Urothelium cell line (cell line): ENCODE measurements around the gene MAML3.
"Not testable (repeated sequence)": the region's sequence is repeated elsewhere in the genome, so short reads cannot be mapped to it uniquely, and the experiment has no call there.

Experiments
- DNase-seq: peaks from one replicate; pipeline ENCODE4 v3.0.0; 2011; ENCODE audit warnings: low spot score, mixed read lengths
- FAIRE-seq: peaks from 2 replicates; lab custom pipeline; 2011; peaks lifted over from hg19 to GRCh38; lab: Jason Lieb, UNC

MAML3 gene

DNA sequence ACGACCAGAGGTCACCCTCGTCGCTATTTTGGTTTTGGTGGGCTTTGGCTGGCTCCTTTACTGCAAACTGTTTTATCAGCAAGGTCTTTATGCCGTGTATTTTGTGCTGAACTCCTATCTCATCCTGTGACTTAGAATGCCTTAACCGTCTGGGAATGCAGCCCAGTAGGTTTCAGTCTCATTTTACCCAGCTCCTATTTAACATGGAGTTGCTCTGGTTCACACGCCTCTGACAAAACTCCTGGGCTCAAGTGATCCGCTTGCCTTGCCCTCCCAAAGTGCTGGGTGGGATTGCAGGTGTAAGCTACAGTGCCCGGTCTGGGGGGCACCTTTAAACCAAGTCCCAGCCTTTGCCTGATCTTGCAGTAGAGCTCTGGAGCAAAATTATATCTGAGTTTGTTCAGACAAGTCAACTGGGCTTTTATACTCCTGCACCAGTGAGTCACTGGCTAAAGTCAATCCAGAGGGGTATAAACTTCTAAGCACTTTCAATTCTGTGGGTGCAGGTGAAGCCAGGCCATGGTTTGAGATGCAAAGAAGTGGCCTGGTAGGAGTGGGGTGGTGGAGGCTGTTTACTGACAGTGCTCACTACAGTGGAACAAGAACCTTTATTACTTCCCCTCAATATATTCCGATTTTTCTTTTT, 438.1 kb downstream of the MAML3 start:
- DNase-seq: no peak
- FAIRE-seq: no peak

DNA sequence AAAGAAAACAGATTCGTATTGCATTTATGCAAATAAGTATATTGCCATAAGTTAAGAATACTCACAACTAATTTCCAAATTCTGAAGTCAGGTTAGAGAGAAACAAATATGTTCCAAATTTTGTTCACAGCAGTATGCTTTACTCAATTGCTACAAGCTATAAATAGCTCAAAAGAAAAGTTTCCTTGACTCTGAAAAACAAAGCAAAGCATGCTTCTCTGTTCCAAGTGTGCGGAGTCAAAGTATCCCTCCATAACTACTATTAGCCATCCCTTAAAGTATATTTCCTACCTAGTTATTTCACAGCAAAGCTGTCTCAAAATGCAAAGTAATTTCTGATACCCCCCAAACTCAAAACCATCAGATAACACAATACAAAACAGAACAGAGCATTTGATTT, 441.1 kb downstream of the MAML3 start:
- no peak for DNase-seq
- FAIRE-seq: no peak

DNA sequence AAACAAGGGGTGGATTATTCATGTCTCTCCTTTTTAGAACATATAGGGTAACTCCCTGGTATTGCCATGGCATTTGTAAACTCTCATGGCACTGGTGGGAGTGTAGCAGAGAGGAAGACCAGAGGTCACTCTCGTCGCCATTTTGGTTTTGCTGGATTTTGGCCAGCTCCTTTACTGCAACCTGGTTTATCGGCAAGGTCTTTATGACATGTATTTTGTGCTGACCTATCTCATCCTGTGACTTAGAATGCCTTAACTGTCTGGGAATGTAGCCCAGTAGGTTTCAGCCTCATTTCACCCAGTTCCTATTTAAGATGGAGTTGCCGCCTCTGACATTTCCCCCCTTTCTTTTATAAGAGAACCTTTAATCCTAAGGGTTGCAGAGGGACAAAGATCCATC, 442.5 kb downstream of the MAML3 start:
- FAIRE-seq (no peak), DNase-seq (no peak)

DNA sequence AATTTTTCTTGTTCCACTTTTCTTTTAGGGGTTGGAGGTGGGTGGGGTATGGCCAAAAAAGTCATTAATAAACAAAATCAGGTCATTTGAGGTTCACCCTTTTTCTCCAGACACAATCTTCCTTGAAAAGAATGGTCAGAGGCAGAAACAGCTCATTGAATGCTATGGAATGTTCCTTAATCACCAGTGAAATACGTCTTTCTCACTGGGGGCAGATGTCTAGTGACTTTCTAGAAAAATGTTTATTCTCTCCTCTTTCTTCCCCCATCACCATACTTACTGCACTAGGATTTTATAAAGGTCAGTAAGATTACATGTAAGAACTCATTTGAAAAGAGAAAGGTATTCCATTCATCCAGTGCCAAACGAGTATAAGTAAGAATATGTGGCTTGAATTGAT, 443.9 kb downstream of the MAML3 start:
- DNase-seq (no peak), FAIRE-seq (no peak)

DNA sequence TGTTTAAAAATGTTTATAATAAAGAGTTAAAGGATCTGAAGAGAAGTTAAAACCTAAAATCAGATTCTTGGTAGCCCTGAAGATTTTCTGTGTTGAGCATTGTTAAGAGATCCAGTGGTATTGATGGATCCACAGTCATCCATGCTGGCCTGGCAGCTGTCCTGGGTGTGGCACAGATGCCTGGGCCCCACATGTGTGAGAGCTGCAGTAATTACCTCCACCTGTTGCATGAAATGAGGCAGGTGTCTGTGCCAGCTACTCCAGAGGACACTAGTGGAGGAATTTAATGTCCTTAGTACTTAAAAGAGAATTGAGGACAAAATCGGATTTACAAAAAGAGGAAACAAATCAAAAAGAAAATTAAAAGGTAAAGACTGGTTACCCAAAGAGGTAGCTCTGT, 444.3 kb downstream of the MAML3 start:
- DNase-seq (no peak), FAIRE-seq (no peak)

DNA sequence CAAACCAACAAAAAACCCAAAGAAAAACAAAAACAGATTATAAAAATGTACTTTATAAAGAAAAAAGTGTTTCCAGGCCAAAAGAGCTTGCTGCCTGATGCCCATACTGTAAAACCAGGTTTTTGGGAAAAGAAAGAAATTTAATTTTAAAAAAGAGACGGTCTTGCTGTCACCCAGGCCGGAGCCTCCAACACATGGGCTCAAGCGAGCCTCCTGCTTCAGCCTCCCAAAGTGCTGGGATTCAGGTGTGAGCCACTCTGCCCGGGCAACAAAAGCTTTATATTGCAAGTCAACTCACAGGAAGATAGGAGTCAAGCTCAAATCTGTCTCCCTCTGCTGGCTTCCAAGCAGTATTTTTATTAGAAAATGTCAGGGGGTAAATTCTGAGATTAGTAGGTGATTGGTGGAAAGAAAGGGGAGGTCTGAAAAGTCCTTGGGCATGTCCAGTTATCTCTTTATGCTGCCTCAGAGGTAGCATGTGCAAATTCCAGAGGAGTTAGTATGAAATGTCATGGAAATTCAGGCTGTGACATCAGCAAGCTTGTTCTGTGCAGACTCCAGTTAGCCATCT, 449.0 kb downstream of the MAML3 start:
- no peak for DNase-seq
- no peak for FAIRE-seq

DNA sequence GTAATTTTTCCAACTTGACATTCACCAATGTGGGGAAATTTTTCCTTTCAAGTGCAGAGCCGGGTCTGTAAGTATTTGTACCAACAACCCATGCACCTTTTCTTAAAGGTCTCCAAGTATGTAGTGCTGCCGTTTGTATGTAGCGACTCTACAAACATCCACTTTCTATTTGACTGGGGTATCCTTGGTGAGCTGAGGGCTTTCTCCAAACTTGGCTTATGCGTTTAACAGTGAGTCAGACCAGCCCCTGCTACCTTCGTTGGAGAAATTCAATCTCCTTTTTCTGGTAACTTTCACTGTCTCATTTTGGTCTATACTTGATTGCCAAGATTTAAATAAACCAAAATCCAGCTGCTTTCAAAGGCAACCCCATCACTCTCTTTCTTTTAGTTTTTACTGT, 453.4 kb downstream of the MAML3 start:
- DNase-seq (no peak), FAIRE-seq (no peak)

DNA sequence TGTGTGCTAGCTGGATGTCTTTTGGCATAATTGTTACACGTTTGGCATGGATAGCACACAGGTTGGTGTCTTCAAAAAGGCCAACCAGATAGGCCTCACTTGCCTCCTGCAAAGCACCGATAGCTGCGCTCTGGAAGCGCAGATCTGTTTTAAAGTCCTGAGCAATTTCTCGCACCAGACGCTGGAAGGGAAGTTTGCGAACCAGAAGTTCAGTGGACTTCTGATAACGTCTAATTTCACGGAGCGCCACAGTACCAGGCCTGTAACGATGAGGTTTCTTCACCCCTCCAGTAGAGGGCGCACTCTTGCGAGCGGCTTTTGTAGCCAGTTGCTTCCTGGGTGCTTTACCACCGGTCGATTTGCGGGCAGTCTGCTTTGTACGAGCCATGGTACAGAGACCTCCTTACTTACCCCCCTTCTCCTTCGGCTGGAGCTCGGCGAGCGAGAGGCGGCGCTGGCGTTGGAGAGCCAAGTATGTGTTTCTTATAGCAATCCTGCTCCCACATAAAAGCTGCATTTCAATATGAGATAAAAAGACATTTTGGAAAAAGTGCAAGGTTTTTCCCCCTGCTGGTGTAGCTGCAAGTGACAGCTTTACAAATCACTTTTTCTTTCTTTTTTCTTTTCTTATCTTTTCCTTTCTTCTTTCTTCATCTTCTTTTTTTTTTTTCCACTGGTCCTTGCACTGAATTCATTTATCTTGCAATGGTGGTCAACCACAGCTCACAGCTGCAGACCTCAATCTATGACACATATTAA, 455.6 kb downstream of the MAML3 start:
- FAIRE-seq, DNase-seq: not testable (repeated sequence)

DNA sequence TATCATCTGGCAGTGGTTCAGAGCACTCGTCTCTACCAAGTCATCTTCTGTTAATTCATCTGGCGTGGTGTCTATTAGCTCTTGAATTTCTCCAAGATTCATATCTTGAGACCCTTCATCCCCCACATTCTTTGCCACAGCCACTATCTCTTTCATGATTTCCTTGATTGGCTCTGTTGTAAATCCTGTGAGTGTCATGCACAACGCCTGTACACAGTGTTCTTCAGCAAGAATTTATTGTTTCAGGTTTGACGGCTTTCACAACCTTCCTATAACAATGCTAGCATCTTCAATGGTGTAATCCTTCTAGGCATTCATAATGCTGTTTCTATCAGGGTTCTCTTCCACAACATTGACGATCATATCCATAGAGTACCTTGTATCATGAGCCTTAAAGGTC, 457.5 kb downstream of the MAML3 start:
- DNase-seq (no peak), FAIRE-seq (no peak)

DNA sequence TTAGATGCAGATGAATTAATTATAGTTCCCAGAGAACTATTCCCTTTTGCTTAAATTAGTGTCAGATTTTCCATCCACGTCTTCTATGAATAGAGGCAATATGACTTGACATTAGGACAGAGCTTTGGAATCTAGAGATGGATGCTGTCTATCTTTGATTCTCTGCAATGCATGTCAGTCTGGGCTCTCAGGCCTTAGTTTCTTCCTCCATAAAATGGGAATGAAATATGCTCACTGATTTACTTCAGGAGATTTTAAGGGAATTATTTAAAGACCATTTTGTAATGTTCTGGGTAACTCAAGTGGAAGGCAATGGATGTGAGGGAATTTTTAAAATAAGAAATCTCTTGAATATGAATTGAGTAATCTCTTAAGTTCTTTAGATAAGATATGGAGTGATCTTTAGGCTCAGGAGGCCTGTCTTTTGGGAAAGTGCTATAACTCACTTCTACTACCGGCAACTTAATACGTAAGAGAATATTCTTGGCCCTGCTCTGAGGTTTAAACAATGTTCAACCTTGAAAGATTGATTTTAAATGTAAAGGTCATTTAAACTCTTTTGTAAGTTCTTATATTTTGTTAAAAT, 459.4 kb downstream of the MAML3 start:
- no peak for FAIRE-seq

DNA sequence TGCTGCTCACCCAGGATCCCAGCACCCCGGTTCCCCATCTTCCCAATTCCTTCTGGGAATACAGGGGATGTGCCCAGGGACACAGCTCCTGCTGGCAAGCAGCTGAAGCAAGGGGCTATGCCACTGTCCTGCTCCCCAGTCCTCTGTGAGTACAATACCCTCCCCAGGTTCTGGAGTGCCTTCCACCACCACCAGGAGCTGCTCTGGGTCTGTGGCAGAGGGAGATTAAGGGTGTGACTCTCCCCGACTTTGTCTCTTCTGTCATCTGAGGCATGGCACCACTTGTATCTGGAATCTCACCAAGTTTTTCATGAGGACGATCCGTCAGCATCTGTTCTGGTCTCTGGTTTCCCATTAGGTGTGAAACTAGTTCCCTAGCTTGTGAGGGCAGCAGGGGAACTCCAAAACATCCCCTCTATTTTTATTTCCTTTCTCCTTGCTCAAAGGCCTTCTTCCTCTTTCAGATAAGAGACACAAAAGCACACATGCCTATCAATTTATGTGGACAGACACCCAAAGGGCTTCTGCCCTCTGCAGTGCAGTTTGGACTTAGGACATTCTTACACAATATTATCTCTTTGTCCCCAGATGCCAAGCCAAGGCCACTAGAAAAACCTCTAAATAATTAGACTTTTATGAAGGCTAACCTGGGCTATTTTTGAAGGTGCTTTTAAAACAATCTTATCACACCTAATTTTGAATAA, 461.5 kb downstream of the MAML3 start:
- DNase-seq: no peak
- no peak for FAIRE-seq

More for the DNA sequence above, 459.4 kb downstream of the MAML3 start:
- no peak for DNase-seq

DNA sequence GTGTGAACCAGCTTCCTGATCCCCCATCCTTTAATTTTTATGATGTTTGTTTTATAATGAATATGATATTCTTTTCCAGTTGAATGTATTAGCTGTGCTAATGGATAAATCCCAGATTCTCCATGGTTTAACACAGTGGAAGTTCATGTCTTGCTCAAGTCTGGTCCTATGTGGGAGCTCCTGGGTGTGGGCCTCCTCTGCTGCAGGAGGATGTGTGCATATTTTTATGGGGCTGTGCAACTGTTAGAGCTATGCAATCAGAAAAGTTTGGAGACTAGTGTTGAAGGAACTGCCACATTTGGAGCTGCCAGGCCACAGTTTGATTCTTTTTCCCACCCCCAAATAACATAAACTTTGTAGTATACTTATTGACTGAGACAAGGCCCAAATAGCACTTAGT, 463.6 kb downstream of the MAML3 start:
- FAIRE-seq: no peak
- DNase-seq: no peak

DNA sequence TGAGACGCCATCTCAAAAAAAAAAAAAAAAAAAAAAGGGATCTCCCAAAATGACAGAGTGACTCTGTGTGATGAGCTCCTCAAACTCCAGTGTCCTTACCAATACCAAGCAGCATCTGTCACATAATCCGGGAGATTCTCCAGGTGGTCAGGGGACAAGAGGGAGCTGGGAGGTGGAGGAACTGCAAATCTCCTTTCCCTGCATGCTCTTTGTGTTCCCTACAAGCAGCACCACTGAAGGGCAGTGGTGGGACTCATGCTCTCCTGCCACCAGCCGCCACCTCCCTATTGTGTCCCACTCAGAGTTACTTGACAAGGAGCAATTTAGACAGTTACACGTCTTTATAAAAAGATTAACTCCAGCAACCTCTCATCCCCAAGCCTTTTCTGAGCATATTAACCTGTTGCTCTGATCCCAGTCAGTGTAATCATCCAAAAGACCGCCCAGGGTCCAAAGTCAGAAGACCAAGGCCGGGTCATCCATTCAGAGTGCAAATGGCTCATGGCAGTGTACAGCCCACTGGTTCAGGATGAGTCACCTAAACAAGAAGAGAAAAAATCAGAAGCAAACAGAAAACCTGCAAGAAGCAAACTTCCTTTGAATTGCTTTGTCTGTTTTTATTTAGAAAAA, 464.8 kb downstream of the MAML3 start:
- FAIRE-seq (no peak), DNase-seq (no peak)

DNA sequence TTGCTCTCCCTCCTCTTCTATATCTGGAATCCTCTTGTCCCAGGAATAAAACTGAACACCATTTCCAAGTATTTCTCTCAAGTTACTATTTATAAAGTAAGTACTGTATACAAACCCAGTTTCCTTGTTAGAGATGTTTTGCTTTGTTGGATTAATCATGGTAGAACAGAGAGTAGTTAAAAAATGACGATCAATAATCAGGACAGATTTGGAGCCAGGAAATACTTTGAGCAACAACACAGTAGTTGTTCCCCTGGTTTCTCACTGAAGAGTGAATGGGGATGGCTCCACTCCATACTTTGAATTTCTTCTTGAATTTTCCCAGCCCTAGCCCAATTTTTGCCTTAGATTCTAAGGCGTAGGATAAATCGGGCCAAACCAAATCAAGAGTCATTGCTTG, 467.0 kb downstream of the MAML3 start:
- no peak for FAIRE-seq
- no peak for DNase-seq

DNA sequence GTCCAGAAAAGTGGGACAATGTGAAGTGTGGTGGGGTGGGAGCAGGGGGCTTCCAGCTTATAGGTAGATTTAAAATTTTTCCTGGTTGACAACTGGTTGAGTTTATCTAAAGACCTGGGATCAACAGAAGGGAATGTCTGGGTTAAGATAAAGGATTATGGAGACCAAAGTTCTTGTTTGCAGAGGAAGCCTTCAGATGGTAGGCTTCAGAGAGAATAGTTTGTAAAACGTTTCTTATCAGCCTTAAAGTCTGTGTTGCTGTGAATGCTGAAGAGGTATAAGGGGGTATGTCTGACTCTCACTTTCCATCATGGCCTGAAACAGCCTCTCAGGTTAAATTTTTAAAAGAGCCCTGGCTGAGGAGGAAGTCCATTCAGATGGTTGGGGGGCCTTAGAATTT, 467.9 kb downstream of the MAML3 start:
- FAIRE-seq (no peak), DNase-seq (no peak)

DNA sequence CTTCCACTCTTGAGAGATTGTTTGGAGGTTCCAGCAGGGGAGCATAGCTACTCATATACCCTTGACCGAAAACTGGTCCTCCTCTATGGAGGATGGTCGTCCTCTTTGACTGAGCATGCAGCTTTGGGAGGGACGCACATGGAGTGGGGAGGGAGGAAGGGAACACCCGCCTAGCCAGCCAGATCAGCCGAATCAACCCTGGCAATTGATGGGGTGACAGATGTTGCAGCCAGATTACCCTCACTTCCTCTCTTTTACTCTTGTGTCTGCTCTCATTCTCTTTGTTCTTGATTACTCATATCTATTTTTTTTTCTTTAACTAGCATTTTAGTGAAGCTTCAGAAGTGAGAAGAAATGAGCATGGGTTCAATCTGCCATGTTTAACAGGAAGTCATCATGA, 468.8 kb downstream of the MAML3 start:
- DNase-seq (no peak), FAIRE-seq (no peak)

DNA sequence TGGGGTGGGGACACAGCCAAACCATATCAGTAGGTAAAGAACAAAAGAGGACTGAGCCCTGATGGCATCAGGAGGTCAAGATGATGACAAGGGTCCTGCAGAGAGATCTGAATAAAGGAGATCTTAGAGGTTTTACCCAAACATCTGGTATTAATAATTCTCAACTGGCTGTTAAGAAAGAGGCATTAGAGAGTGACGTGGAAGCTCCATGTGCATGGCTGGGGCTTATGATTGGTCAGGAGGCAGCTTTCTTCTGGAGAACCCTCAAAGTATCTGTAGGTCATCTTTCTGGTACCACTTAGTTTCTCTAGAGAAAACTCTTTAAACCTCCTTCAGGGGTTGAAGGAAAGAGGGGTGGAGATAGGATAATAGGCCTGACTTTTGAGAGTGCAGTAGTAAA, 469.6 kb downstream of the MAML3 start:
- no peak for FAIRE-seq
- DNase-seq: no peak

DNA sequence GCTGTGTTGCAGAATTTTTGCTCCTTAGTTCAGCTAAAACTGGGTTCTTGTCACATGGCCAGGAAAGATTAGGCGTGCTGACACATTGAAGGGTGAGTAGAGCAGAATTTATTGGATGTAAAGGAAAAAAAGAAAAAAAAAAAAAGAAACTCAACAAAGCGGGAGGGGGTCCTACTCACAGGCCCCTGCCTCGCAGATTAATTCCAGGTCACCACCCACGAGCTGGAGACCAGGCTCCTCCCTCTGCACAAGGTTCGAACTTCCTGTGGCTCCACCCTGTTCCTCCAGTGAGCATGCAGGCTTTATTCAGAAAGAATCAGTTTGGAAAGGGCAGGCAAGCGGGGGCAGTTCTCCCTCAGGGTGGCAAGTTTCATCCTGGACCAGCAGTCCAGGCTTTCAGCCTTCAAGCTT, 471.2 kb downstream of the MAML3 start:
- FAIRE-seq (no peak), DNase-seq (no peak)

DNA sequence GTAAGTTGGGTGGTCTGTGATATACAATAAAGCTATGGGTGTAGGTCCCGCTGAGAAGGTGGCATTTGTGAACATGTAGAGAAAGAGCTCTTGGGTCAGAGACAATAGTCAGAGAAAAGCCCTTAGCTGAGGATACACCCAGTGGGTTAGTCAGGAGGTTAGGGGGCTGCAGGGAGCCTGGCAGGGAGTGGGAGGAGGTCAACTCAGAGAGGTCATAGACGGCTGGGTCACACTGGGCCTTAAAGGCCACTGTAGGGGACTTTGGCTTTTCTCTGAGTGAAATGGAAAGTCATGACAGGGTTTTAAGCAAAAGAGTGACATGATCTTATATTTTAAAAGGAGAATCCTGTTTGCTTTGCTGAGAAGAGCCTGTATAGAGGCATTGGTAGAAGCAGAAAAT, 471.7 kb downstream of the MAML3 start:
- FAIRE-seq: no peak
- no peak for DNase-seq

DNA sequence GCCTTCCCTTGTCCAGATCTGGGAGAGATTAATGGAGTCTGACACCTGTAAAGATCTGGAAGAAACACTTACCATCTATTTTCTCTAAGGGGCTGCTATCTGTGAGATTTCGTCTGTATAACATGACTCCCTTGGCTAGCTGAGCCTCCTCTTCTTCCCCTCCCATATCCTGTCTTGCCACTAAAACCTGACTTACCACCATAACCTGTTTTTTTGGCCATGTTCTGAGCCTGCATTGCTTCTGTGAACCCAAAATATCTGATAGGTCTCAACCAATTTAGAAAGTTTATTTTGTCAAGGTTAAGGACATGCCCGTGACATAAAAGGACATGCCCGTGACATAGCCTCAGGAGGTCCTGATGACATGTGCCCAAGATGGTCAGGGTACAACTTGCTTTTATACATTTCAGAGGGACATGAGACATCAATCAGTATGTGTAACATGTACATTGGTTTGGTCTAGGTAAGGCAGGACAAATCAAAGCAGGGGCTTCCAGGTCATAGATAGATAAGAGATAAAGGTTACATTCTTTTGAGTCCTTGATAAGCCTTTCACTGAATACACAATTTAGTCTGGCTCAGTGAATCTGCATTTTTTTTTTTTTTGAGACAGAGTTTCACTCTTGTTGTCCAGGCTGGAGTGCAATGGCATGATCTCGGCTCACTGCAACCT, 476.9 kb downstream of the MAML3 start:
- DNase-seq (no peak), FAIRE-seq (no peak)
